WTC11 (cell line): Measurements from ENCODE around the gene MPIG6B.

Experiments
- NR1H2 ChIP-seq: sonication (generic); formaldehyde crosslinking; IDR thresholded peaks from 2 replicates; pipeline ENCODE4 v1.9.0; 2021; ENCODE audit warnings: mild to moderate bottlenecking, moderate library complexity, missing genetic modification reagents
- PREB ChIP-seq: sonication (generic); formaldehyde crosslinking; IDR thresholded peaks from 2 replicates; pipeline ENCODE4 v1.8.1; 2022; ENCODE audit warnings: mild to moderate bottlenecking, missing genetic modification reagents, moderate library complexity, borderline replicate concordance
- RORB ChIP-seq: fragments of 250-450 bp; sonication (Bioruptor Pico); IDR thresholded peaks from 2 replicates; pipeline ENCODE4 v1.9.0; 2021; ENCODE audit warnings: mild to moderate bottlenecking
- ZNF121 ChIP-seq: sonication (generic); formaldehyde crosslinking; IDR thresholded peaks from 2 replicates; pipeline ENCODE4 v1.8.0; 2023; ENCODE audit warnings: missing genetic modification reagents
- ZNF138 ChIP-seq: sonication (generic); formaldehyde crosslinking; conservative IDR thresholded peaks from 2 replicates; pipeline ENCODE4 v1.8.1; 2022; ENCODE audit warnings: mild to moderate bottlenecking, moderate library complexity, missing genetic modification reagents
- ZNF512 ChIP-seq: sonication (generic); formaldehyde crosslinking; IDR thresholded peaks from 2 replicates; pipeline ENCODE4 v1.8.1; 2022; ENCODE audit warnings: missing genetic modification reagents, borderline replicate concordance
- TF ChIP-seq, protein P1 (sequence below): fragments of 200-600 bp; IDR thresholded peaks from 2 replicates; pipeline ENCODE4 v1.8.0; 2022; ENCODE audit warnings: antibody characterized with exemption
- TF ChIP-seq, protein P2 (sequence below): sonication (generic); formaldehyde crosslinking; IDR thresholded peaks from 2 replicates; pipeline ENCODE4 v1.8.1; 2022; ENCODE audit warnings: low read depth, missing genetic modification reagents, borderline replicate concordance
- TF ChIP-seq, protein P3 (sequence below): sonication (generic); formaldehyde crosslinking; IDR thresholded peaks from 2 replicates; pipeline ENCODE4 v1.8.0; 2022; ENCODE audit warnings: mild to moderate bottlenecking, missing genetic modification reagents
- TF ChIP-seq, protein P4 (sequence below): sonication (generic); formaldehyde crosslinking; conservative IDR thresholded peaks from 2 replicates; pipeline ENCODE4 v1.8.1; 2022; ENCODE audit warnings: mild to moderate bottlenecking, missing genetic modification reagents
- TF ChIP-seq, protein P5 (sequence below): sonication (generic); formaldehyde crosslinking; IDR thresholded peaks from 2 replicates; pipeline ENCODE4 v1.8.0; 2022; ENCODE audit warnings: mild to moderate bottlenecking, missing genetic modification reagents
- TF ChIP-seq, protein P6 (sequence below): sonication (generic); formaldehyde crosslinking; IDR thresholded peaks from 2 replicates; pipeline ENCODE4 v1.8.1; 2022; ENCODE audit warnings: mild to moderate bottlenecking, moderate library complexity, missing genetic modification reagents

- TF ChIP-seq NR1H2 (CRISPR knock-in tag) (no peak), ZNF512 (CRISPR knock-in tag) (no peak), ZNF121 (CRISPR knock-in tag) (no peak), PREB (no peak), ZNF138 (CRISPR knock-in tag) (no peak), RORB (CRISPR knock-in tag) (no peak)
- TF ChIP-seq, protein P1, sequence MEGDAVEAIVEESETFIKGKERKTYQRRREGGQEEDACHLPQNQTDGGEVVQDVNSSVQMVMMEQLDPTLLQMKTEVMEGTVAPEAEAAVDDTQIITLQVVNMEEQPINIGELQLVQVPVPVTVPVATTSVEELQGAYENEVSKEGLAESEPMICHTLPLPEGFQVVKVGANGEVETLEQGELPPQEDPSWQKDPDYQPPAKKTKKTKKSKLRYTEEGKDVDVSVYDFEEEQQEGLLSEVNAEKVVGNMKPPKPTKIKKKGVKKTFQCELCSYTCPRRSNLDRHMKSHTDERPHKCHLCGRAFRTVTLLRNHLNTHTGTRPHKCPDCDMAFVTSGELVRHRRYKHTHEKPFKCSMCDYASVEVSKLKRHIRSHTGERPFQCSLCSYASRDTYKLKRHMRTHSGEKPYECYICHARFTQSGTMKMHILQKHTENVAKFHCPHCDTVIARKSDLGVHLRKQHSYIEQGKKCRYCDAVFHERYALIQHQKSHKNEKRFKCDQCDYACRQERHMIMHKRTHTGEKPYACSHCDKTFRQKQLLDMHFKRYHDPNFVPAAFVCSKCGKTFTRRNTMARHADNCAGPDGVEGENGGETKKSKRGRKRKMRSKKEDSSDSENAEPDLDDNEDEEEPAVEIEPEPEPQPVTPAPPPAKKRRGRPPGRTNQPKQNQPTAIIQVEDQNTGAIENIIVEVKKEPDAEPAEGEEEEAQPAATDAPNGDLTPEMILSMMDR, result no peak
- TF ChIP-seq, protein P2, sequence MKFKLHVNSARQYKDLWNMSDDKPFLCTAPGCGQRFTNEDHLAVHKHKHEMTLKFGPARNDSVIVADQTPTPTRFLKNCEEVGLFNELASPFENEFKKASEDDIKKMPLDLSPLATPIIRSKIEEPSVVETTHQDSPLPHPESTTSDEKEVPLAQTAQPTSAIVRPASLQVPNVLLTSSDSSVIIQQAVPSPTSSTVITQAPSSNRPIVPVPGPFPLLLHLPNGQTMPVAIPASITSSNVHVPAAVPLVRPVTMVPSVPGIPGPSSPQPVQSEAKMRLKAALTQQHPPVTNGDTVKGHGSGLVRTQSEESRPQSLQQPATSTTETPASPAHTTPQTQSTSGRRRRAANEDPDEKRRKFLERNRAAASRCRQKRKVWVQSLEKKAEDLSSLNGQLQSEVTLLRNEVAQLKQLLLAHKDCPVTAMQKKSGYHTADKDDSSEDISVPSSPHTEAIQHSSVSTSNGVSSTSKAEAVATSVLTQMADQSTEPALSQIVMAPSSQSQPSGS (CRISPR knock-in tag), result no peak
- TF ChIP-seq, protein P3, sequence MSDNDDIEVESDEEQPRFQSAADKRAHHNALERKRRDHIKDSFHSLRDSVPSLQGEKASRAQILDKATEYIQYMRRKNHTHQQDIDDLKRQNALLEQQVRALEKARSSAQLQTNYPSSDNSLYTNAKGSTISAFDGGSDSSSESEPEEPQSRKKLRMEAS (CRISPR knock-in tag), result no peak
- TF ChIP-seq, protein P4, sequence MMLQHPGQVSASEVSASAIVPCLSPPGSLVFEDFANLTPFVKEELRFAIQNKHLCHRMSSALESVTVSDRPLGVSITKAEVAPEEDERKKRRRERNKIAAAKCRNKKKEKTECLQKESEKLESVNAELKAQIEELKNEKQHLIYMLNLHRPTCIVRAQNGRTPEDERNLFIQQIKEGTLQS (CRISPR knock-in tag), result no peak
- TF ChIP-seq, protein P5, sequence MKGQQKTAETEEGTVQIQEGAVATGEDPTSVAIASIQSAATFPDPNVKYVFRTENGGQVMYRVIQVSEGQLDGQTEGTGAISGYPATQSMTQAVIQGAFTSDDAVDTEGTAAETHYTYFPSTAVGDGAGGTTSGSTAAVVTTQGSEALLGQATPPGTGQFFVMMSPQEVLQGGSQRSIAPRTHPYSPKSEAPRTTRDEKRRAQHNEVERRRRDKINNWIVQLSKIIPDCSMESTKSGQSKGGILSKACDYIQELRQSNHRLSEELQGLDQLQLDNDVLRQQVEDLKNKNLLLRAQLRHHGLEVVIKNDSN (CRISPR knock-in tag), result no peak
- TF ChIP-seq, protein P6, sequence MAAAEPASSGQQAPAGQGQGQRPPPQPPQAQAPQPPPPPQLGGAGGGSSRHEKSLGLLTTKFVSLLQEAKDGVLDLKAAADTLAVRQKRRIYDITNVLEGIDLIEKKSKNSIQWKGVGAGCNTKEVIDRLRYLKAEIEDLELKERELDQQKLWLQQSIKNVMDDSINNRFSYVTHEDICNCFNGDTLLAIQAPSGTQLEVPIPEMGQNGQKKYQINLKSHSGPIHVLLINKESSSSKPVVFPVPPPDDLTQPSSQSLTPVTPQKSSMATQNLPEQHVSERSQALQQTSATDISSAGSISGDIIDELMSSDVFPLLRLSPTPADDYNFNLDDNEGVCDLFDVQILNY, result no peak
These were observed 2.6 kb downstream of the MPIG6B start for GRCh38 chr6:31725502-31726350.
